SU-DHL-6 (cell line): ENCODE data around the gene PLEKHM2.

Source experiments
- H2AFZ ChIP-seq: fragments of 200-600 bp; sonication (generic); 2 replicates; pipeline ENCODE4 v1.6.1; 2014; ENCODE audit warnings: low read depth, mild to moderate bottlenecking, moderate library complexity, mixed read lengths, antibody characterized with exemption, low read length; ENCODE audit not compliant: severe bottlenecking
- H3F3A ChIP-seq: fragments of 200-600 bp; shearing (Covaris generic); 2 replicates; pipeline ENCODE4 v1.6.0; 2016; ENCODE audit warnings: antibody characterized with exemption, mild to moderate bottlenecking; ENCODE audit not compliant: insufficient read depth
- H3K27ac ChIP-seq: fragments of 200-600 bp; sonication (generic); 2 replicates; pipeline ENCODE4 v1.5.1; 2016; ENCODE audit warnings: low read depth, mild to moderate bottlenecking, low read length, moderate library complexity, mixed read lengths
- H3K27me3 ChIP-seq: fragments of 200-600 bp; sonication (generic), shearing (Covaris generic); 2 replicates; pipeline ENCODE4 v1.6.0; 2014; ENCODE audit warnings: mild to moderate bottlenecking, low read length
- H3K36me3 ChIP-seq: fragments of 200-600 bp; sonication (generic); 2 replicates; pipeline ENCODE4 v1.6.1; 2014; ENCODE audit warnings: mild to moderate bottlenecking, low read length, mixed read lengths
- H3K4me2 ChIP-seq: fragments of 300-600, 200-600 bp; shearing (Covaris generic), sonication (generic); 2 replicates; pipeline ENCODE4 v1.6.0; 2014; ENCODE audit warnings: low read length, low read depth, mild to moderate bottlenecking; ENCODE audit not compliant: poor library complexity, severe bottlenecking
- H3K4me3 ChIP-seq: fragments of 200-600 bp; sonication (generic); 2 replicates; pipeline ENCODE4 v1.5.1; 2014; ENCODE audit warnings: antibody characterized with exemption, low read length, mild to moderate bottlenecking, mixed read lengths; ENCODE audit not compliant: insufficient read depth, poor library complexity, severe bottlenecking
- H3K79me2 ChIP-seq: fragments of 200-600 bp; sonication (generic); 2 replicates; pipeline ENCODE4 v1.6.1; 2014; ENCODE audit warnings: mild to moderate bottlenecking, low read length, moderate library complexity; ENCODE audit not compliant: insufficient read depth
- H3K9ac ChIP-seq: fragments of 200-600 bp; sonication (generic); 2 replicates; pipeline ENCODE4 v1.7.0; 2014; ENCODE audit warnings: mild to moderate bottlenecking, low read length
- H3K9me2 ChIP-seq: fragments of 200-600 bp; sonication (generic); replicated peaks from 2 replicates; pipeline ENCODE4 v1.6.1; 2014; ENCODE audit warnings: low read length; ENCODE audit not compliant: insufficient read depth
- H3K9me3 ChIP-seq: fragments of 200-600 bp; sonication (generic); 2 replicates; pipeline ENCODE4 v1.6.1; 2014; ENCODE audit warnings: low read length, mixed read lengths; ENCODE audit not compliant: insufficient read depth
- H4K20me1 ChIP-seq: fragments of 200-600 bp; sonication (generic); 2 replicates; pipeline ENCODE4 v1.6.1; 2014; ENCODE audit warnings: low read depth, mild to moderate bottlenecking, antibody characterized with exemption, low read length, moderate library complexity, mixed read lengths
- CTCF ChIP-seq: fragments of 200-600 bp; sonication (generic); IDR thresholded peaks from one replicate; pipeline ENCODE4 v1.5.1; 2017; ENCODE audit warnings: antibody characterized with exemption, mild to moderate bottlenecking, low read length, moderate library complexity; ENCODE audit not compliant: insufficient read depth, poor library complexity, severe bottlenecking
- EZH2phosphoT487 ChIP-seq: fragments of 200-600 bp; sonication (generic), shearing (Covaris generic); conservative IDR thresholded peaks from 2 replicates; pipeline ENCODE4 v1.6.1; 2018; ENCODE audit warnings: mild to moderate bottlenecking, antibody characterized with exemption, low read length, moderate library complexity, mixed read lengths

PLEKHM2 gene

GRCh38 chr1:15758343-15758931 is 74.3 kb downstream of the PLEKHM2 start, which contains the start of gene FBLIM1:
FBLIM1 (plus strand) TSS chr1:15758795; CDS start chr1:15764984, 6,189 bp downstream.
- H3F3A ChIP-seq, result no peaks in the 10 kb centered on the region
- H3K4me2 ChIP-seq, result no peak within 1 kb of the TSS
- no peak within 1 kb of the TSS for H3K4me3 ChIP-seq
- no peaks in the 10 kb centered on the region for H3K36me3 ChIP-seq
- H3K27ac ChIP-seq, result no peak within 1 kb of the TSS
- H4K20me1 ChIP-seq, result no peaks in the 10 kb centered on the region
- no peaks in the 10 kb centered on the region for H3K27me3 ChIP-seq
- H2AFZ ChIP-seq, result no peak within 1 kb of the TSS
- no peaks in the 10 kb centered on the region for H3K9me2 ChIP-seq
- H3K9ac ChIP-seq, result no peak within 1 kb of the TSS
- no peak for TF ChIP-seq EZH2phosphoT487
- TF ChIP-seq CTCF, result no peak
- H3K9me3 ChIP-seq, result no peaks in the 10 kb centered on the region
- H3K79me2 ChIP-seq, result no peaks in the 10 kb centered on the region

- no peaks in the 10 kb centered on the region for H3K79me2 ChIP-seq
Measured at GRCh38 chr1:15758953-15759661, 75.0 kb downstream of the PLEKHM2 start.

GRCh38 chr1:15760520-15761211 is 76.5 kb downstream of the PLEKHM2 start:
- Histone ChIP-seq H2AFZ (no peak overlapping the region), H3K79me2 (no peaks in the 10 kb centered on the region)

More at GRCh38 chr1:15758953-15759661, 75.0 kb downstream of the PLEKHM2 start:
- H3F3A ChIP-seq, result no peaks in the 10 kb centered on the region
- TF ChIP-seq CTCF (no peak), EZH2phosphoT487 (no peak)
- no peaks in the 10 kb centered on the region for H4K20me1 ChIP-seq
- no peak overlapping the region for H3K27ac ChIP-seq
- no peak overlapping the region for H3K4me3 ChIP-seq
- no peaks in the 10 kb centered on the region for H3K36me3 ChIP-seq
- no peaks in the 10 kb centered on the region for H3K9me3 ChIP-seq
- H3K9me2 ChIP-seq, result no peaks in the 10 kb centered on the region
- no peak overlapping the region for H2AFZ ChIP-seq
- no peak overlapping the region for H3K9ac ChIP-seq
- no peak overlapping the region for H3K4me2 ChIP-seq
- no peaks in the 10 kb centered on the region for H3K27me3 ChIP-seq

More at GRCh38 chr1:15760520-15761211, 76.5 kb downstream of the PLEKHM2 start:
- no peaks in the 10 kb centered on the region for H3K9me2 ChIP-seq
- no peak overlapping the region for H3K4me3 ChIP-seq
- no peaks in the 10 kb centered on the region for H3K36me3 ChIP-seq
- H3F3A ChIP-seq, result no peaks in the 10 kb centered on the region
- H4K20me1 ChIP-seq, result no peaks in the 10 kb centered on the region
- no peak overlapping the region for H3K4me2 ChIP-seq
- H3K27ac ChIP-seq, result no peak overlapping the region
- no peaks in the 10 kb centered on the region for H3K9me3 ChIP-seq
- TF ChIP-seq CTCF, result no peak
- no peak for TF ChIP-seq EZH2phosphoT487
- H3K27me3 ChIP-seq, result no peaks in the 10 kb centered on the region
- no peak overlapping the region for H3K9ac ChIP-seq
